MCF 10A (cell line): ENCODE results near the gene MORN5. TPM values are rescaled to one million over a fixed set of nuclear protein-coding genes. Genes with fewer than 3 reads are reported as not detected.

Source experiments
- BruUV-seq: library from RNA; stranded (reverse); fragments of 400-500 nt; replicated peaks from 2 replicates; lab custom pipeline; 2021; lab: Mats Ljungman, UMichigan
- CTCF ChIA-PET: fragments of 300-600 bp; sonication (Branson Sonifier 250); formaldehyde crosslinking; extraction: SDS; loops from one replicate; lab custom pipeline; 2021; ENCODE audit warnings: antibody characterized with exemption, inconsistent platforms; lab: Yijun Ruan, JAX
- POLR2A ChIA-PET: fragments of 300-600, 350-650 bp; sonication (Branson Sonifier 250); formaldehyde crosslinking; extraction: SDS; loops from one replicate; lab custom pipeline; 2020; ENCODE audit warnings: antibody characterized with exemption, inconsistent platforms; lab: Yijun Ruan, JAX
- DNase-seq: peaks from one replicate; pipeline ENCODE4 v3.0.0-alpha.2; 2018; ENCODE audit not compliant: unreplicated experiment
- H3K27ac Mint-ChIP-seq: one replicate; pipeline ENCODE4 v1.8.0; 2022; ENCODE audit warnings: mild to moderate bottlenecking, low read depth, mixed read lengths; ENCODE audit not compliant: unreplicated experiment
- H3K27me3 Mint-ChIP-seq: one replicate; pipeline ENCODE4 v1.8.0; 2022; ENCODE audit warnings: mixed read lengths; ENCODE audit not compliant: insufficient read depth, unreplicated experiment
- H3K36me3 Mint-ChIP-seq: one replicate; pipeline ENCODE4 v1.8.0; 2022; ENCODE audit warnings: mild to moderate bottlenecking, moderate library complexity, mixed read lengths; ENCODE audit not compliant: insufficient read depth, unreplicated experiment
- H3K4me1 Mint-ChIP-seq: one replicate; pipeline ENCODE4 v1.8.0; 2022; ENCODE audit warnings: mixed read lengths; ENCODE audit not compliant: insufficient read depth, unreplicated experiment
- H3K4me3 Mint-ChIP-seq: one replicate; pipeline ENCODE4 v1.8.0; 2022; ENCODE audit warnings: mild to moderate bottlenecking, moderate library complexity, mixed read lengths; ENCODE audit not compliant: unreplicated experiment
- H3K9me3 Mint-ChIP-seq: one replicate; pipeline ENCODE4 v1.8.0; 2022; ENCODE audit warnings: mixed read lengths; ENCODE audit not compliant: unreplicated experiment
- intact Hi-C: fragments of 100-400 bp; cut with micrococcal nuclease; formaldehyde crosslinking; loops from 2 replicates; pipeline ENCODE4 v1.14.1; 2022
- total RNA-seq: library from RNA; stranded (reverse); gene quantifications from 2 replicates; pipeline ENCODE4 v1.2.3, GENCODE V29; 2022
- TF ChIP-seq, protein P1 (sequence below): fragments of 200-600 bp; IDR thresholded peaks from one replicate; pipeline ENCODE4 v1.8.0; 2022; ENCODE audit warnings: antibody characterized with exemption, mild to moderate bottlenecking; ENCODE audit not compliant: unreplicated experiment

Gene MORN5
- total RNA-seq, 1 experiment from 2014 or later: not detected

DNA sequence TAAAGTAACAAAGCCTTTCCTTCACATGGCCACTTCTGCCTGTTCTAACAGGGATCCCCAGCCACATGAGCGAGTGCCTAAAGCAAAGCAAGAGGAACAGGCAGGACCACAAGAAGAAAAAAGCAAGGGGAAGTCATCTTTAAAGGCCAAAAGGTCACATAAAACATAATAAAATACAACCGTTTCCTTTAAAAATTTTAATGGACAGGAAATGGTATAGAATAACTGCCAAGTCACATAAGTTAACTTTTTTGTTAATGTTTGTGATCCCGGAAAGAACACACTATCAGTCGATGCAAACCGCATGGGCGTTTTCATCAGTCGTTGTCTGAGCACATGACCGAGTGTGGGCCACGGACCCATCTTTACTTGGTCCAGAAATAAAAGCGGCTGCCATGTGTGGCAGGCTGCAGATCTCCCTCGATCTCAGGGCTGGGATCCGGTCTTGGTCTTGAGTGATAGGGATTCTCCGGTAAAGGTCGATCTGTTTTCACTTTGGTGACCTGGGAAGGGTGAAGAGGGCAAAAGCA lies 15.8 kb upstream of the MORN5 start:
- ChIA-PET POLR2A (interaction anchor here (0.7 to 1.4 kb wide), 2 partner anchors 15 to 239 kb away, joined by 3 to 4 read pairs; no protein-coding TSS in a partner anchor), CTCF (interaction anchor here (0.5 to 3.3 kb wide), 10 partner anchors 8 to 1201 kb away, joined by 3 to 30 read pairs (median 4); no protein-coding TSS in a partner anchor)
- Mint-ChIP-seq H3K9me3 (no peaks in the 10 kb centered on the region), H3K4me1 (no peaks in the 10 kb centered on the region), H3K4me3 (no peak overlapping the region), H3K36me3 (peaks cover 48% of the 10 kb centered on the region), H3K27me3 (no peaks in the 10 kb centered on the region), H3K27ac (no peak overlapping the region)
- no TSS peak for BruUV-seq
- no peak for DNase-seq
- intact Hi-C loops: no loop called here
- TF ChIP-seq, protein P1, sequence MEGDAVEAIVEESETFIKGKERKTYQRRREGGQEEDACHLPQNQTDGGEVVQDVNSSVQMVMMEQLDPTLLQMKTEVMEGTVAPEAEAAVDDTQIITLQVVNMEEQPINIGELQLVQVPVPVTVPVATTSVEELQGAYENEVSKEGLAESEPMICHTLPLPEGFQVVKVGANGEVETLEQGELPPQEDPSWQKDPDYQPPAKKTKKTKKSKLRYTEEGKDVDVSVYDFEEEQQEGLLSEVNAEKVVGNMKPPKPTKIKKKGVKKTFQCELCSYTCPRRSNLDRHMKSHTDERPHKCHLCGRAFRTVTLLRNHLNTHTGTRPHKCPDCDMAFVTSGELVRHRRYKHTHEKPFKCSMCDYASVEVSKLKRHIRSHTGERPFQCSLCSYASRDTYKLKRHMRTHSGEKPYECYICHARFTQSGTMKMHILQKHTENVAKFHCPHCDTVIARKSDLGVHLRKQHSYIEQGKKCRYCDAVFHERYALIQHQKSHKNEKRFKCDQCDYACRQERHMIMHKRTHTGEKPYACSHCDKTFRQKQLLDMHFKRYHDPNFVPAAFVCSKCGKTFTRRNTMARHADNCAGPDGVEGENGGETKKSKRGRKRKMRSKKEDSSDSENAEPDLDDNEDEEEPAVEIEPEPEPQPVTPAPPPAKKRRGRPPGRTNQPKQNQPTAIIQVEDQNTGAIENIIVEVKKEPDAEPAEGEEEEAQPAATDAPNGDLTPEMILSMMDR: no peak

DNA sequence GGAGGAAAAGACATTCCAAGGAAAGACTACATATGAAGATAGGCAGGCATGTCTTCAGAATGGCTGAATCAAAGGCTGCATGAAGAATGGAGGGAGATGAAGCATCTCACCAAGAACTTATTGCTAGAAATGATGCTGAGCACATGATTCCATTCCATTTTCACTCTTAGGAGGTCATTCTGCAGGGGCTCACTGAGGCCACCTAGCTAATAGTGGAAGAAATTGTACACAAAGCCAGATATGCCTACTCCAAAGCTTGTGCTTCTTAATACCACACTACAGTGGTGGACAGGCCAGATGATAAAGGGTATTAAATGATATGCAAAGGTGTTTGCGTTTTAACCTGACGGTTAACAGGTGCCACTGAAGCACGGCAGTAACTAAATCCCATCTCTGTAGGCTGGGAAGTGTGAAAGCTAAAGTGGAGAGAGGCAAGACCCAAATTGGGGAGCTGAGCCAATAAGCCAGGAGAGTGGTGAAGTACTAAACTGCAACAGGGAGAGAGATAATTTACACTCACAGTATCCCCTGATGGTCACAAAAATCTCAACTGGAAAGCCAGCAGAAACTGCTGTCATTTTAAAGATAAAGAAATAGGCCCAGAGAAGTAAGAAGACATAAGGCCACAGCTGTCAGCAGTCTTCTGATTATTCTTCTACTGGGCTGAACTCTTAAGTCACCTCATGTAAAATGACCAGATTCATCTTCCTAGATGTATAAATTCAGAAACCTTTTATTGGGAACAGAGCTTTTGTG lies 14.7 kb upstream of the MORN5 start:
- H3K27me3 Mint-ChIP-seq: no peaks in the 10 kb centered on the region
- BruUV-seq: no TSS peak
- TF ChIP-seq, protein P1: no peak
- no peak overlapping the region for H3K27ac Mint-ChIP-seq
- CTCF ChIA-PET: interaction anchor here (0.5 to 3.3 kb wide), 15 partner anchors 9 to 1669 kb away, joined by 3 to 30 read pairs (median 4); no protein-coding TSS in a partner anchor
- H3K4me1 Mint-ChIP-seq: no peaks in the 10 kb centered on the region
- intact Hi-C loops: no loop called here
- no peak for DNase-seq
- H3K36me3 Mint-ChIP-seq: peaks cover 57% of the 10 kb centered on the region
- H3K9me3 Mint-ChIP-seq: no peaks in the 10 kb centered on the region
- no peak overlapping the region for H3K4me3 Mint-ChIP-seq
- POLR2A ChIA-PET: interaction anchor here (0.7 to 1.6 kb wide), 2 partner anchors 14 to 15 kb away, joined by 3 to 4 read pairs; partner anchors contain the start of genes MORN5 and NDUFA8

DNA sequence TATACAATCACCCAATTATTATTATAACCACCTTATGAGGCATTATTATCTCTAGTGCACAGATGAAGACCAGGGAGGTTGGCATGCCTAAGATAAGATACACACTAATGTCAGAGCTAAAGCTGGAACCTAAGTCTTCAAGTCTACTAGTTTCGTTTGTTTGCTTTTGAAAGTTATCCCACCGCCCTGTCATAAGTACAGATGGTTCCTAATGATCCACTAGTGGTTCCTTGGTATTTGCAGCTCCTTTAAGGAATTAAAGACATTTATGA lies 14.2 kb upstream of the MORN5 start:
- CTCF ChIA-PET: interaction anchor here (0.5 to 3.3 kb wide), 7 partner anchors 8 to 1668 kb away, joined by 3 to 30 read pairs (median 4); no protein-coding TSS in a partner anchor
- H3K9me3 Mint-ChIP-seq: no peaks in the 10 kb centered on the region
- H3K27ac Mint-ChIP-seq: no peak overlapping the region
- no peak for DNase-seq
- no peaks in the 10 kb centered on the region for H3K4me1 Mint-ChIP-seq
- intact Hi-C loops: no loop called here
- no TSS peak for BruUV-seq
- POLR2A ChIA-PET: interaction anchor here (0.7 to 1.6 kb wide), 2 partner anchors 14 to 15 kb away, joined by 3 to 4 read pairs; partner anchors contain the start of genes MORN5 and NDUFA8
- peaks cover 59% of the 10 kb centered on the region for H3K36me3 Mint-ChIP-seq
- TF ChIP-seq, protein P1: no peak
- no peak overlapping the region for H3K4me3 Mint-ChIP-seq
- no peaks in the 10 kb centered on the region for H3K27me3 Mint-ChIP-seq

DNA sequence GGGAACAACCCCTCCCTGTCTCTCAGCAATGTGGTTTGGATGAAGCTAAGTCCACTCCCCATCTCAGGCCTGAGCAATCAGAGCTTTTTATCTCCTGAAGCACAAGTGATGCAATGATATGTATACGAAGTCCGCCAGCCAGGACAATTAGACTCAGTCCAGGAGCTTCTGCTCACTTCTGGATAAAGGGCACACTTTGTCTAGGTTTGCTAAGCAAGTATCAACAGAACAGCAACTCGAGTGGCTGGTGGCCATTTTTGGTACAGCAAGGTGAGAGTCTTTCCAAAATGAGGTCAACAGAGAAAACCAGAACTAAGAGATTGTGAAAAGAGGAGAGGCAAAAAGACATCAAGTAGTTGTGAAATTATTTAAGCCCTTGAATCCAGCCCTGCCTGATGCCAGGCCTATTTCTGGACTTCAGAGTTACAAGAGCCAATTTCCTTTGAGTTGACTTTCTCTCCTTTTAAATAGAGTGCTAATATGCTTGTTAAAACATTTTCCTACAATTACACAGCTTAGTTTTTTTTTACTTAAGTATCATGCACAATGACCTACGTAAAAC lies 8.4 kb upstream of the MORN5 start:
- no peak overlapping the region for H3K4me3 Mint-ChIP-seq
- intact Hi-C loops: no loop called here
- peaks cover 59% of the 10 kb centered on the region for H3K36me3 Mint-ChIP-seq
- DNase-seq: no peak
- H3K27ac Mint-ChIP-seq: no peak overlapping the region
- no peaks in the 10 kb centered on the region for H3K9me3 Mint-ChIP-seq
- no peaks in the 10 kb centered on the region for H3K27me3 Mint-ChIP-seq
- TF ChIP-seq, protein P1: no peak
- BruUV-seq: no TSS peak
- ChIA-PET POLR2A (interaction anchor here (1.2 to 1.3 kb wide), 2 partner anchors 9 to 204 kb away, joined by 4 read pairs; partner anchors contain the start of genes MORN5 and NDUFA8), CTCF (interaction anchor here (0.6 to 1.3 kb wide), 6 partner anchors 9 to 189 kb away, joined by 3 to 5 read pairs (median 4); partner anchors contain the start of genes MORN5 and NDUFA8)
- H3K4me1 Mint-ChIP-seq: peaks cover 15% of the 10 kb centered on the region
